GM19468 (cell line): ENCODE results near the gene TGFA.

Experiments used
- ATAC-seq: cut with Tn5 transposase; IDR thresholded peaks from one replicate; pipeline ENCODE4 v1.9.1; 2021; ENCODE audit warnings: mild to moderate bottlenecking, moderate library complexity, moderate number of reproducible peaks; ENCODE audit not compliant: unreplicated experiment; ENCODE audit errors: extremely low read depth

TGFA gene

DNA sequence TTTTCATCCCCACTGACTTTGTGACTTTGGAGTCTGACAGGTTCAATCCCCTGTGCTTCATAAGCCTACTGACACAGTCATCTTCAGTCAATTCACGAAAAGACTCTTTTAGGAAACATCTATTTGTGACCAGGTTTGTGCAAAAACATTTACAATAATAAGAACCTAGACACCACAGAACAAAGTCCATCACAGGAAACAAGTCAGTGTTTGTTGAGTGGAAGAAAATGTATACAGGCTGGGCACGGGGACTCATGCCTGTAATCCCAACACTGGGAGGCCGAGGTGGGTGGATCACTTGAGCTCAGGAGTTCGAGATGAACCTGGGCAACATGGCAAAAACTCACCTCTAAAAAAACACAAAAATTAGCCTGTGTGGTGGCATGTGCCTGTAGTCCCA, 49.7 kb downstream of the TGFA start:
- no peak for ATAC-seq

DNA sequence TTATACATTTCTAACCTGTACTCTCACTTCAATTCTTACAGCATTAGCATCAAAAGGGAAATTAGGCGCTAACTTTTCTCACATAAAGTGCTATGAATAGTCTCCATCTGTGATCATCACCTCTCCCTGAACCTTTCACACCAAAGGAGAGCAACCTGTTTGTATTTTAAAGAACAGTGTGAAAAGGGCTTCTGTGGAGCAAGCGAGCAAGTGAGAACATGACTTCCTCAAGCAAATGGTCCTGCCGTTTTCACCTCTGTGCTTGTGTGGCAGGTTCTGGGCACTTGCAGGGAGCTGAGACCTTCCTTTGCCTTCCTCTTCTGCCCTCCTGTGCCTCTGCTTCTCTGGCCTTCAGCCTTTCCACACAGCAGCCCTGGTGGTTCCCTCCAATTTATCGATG, 51.9 kb downstream of the TGFA start:
- ATAC-seq, result no peak

DNA sequence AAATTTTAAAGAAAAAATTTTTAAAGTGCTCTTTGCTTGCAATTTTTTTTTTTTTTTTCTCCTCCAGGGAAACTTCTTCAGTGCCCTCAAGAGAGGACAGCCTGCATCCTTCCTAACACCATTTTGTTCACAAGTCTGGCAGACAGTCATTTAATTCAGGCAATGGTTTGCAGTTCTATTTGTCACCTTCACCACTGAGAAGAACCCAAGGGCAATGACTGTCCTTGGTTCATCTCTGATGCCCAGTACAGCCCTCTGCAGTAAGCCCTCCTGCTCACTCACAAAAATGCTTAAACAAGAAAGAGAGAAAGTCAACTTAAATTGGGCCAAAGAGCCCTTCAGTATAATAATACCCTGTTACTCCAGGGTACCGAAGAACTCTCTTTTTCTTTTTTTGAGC, 52.4 kb downstream of the TGFA start:
- no peak for ATAC-seq

DNA sequence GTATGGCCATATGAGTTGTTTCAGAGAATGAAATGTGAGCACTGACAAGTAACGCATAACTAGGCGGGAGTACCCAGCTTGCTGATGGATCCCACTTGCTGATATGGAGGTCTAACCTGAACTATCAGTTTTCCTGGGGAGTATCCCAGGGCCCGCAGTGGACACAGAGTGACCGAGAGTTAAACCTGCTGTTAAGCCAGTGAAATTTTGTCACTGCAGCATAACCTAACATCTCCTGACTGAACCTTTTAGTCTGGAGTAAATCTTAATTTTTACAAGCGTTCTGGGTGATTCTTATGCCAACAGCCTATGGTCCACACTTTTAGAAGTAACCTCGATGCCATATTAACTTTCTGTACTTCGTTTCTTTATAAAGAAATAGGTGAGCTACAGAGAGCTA, 54.4 kb downstream of the TGFA start:
- no peak for ATAC-seq

DNA sequence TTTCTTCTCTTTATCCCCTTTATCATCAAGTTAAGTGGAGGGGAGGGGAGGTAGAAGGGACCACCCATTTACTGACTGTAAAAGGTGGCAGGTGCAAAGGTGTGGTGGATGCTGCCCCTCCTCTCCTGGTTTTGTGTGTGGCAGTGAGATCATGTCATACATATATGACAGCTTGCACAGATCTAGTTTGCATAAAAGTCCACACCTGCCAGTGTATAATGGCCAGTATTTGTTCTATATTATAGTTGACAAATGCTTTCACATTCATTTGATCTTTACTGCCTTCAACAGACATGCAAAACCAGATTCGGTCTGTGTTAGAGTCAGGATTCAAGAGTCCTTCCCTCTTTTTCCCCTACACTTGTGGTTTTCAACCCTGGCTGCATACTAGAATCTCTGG, 55.1 kb downstream of the TGFA start:
- no peak for ATAC-seq

DNA sequence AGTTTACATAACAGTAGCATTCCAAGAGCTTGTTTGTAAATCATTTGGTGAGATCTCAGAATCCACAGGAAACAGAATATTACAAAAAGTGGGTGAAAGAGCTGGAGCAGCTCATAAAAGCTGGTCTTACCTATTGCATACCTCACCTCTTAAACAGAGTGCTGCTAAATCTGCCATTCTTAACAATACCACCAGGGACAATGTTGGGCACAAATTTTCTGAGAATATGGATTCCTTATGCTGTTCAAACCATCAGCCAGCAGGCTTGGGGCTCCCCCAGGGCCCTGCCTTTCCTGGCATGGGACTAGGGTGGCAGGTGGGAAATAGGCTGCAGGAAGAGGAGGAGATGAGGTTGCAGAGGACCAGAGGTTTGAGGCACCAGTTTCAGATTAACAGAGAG, 55.6 kb downstream of the TGFA start:
- no peak for ATAC-seq

DNA sequence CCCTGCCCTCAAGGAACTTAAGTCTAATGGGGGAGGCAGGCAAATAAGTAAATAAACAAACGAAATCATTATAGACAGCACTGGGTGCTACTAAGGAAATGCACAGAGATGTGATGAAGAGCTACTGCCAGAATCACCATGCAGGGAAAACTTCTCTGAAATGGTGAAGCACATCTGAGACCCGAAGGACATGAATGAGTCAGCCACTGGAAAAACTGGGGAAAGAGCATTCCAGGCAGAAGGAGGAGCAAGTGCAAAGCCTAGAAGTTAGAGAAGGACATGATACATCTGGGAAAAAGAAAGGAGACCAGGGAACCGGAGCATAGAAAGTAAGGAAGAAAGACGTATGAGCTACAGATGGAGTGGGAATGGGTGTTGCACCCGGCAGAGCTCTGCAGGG, 56.8 kb downstream of the TGFA start:
- ATAC-seq, result no peak

DNA sequence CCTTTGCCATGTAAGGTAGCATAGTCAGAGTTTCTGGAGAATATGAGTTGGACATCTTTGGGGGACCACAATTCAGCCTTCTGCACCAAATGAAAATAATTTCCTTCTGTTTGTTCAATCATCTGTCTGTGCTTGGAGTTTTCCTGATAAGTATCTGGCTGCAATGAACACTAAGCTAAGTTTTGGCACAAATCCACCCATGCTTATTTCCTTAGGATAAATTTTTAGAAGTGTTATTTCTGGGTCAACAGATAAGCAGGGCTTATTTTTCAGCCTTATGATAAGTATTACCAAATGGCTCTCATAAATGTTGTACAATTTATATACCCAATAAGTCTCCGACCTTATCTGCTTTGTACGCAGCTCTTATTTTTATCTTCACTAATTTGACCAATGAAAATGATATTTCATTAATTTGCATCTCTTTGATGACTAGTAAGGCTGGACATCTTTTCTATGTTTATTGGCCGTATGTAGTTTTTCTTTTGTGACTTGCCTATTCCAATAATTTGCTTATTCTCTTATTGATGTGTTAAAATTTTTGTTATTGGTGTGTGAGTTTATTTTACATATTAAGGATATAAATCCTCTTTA, 59.2 kb downstream of the TGFA start:
- no peak for ATAC-seq

DNA sequence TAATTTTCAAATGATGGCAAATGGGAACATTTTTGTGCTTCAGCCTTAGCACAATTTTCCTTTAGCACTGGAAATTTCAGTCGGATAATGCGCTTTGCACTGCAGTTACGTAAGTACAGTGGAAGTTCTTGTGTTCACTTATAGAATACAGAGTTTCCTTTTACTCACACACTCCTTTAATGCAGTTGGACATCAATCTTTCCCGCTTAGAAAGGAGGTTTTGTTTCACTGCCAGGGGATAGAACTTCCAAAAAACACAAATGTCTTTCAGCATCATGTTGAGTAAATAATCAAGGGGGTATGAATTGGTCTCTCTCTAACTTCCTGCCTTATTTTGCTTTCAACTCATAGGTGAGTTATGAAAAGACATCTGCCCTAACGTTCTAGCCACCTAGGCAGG, 63.2 kb downstream of the TGFA start:
- no peak for ATAC-seq

DNA sequence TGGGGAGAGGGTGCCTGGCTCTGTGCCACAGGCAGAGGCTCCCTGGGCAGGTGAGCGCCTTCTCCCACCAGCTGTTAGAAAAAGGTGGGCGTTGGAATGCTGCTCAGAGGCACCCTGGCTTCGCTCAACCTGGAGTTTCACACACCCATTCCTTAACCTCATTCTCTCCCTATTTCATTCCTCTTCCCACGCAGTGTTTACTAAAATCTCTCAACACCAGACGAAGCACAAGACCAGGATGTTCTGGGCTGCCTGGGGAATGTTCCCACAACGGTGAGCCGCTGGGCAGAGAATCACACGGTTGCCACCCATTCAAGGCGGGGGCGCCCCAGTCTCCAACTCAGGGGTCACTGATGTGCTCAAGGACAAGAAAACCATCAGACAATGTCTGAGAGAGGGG, 64.5 kb downstream of the TGFA start:
- ATAC-seq, result no peak

DNA sequence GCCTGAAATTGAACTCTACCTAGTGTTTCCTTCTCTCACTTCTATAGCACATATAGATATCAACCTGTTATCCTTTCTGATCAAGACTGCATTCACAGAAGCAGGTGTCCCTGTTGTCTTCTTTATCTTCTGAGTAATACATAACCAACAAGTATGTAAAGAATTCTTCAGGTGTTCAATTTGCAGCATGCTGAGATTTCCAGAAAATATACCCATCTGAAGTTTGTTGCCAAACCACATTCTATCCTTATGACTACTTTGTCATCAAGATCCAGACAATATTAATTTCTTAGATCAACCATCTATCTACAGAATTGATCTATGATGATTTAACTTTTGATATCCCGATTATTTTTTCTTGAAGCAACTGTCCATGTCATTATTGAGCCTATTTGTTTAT, 69.5 kb downstream of the TGFA start:
- ATAC-seq, result no peak

DNA sequence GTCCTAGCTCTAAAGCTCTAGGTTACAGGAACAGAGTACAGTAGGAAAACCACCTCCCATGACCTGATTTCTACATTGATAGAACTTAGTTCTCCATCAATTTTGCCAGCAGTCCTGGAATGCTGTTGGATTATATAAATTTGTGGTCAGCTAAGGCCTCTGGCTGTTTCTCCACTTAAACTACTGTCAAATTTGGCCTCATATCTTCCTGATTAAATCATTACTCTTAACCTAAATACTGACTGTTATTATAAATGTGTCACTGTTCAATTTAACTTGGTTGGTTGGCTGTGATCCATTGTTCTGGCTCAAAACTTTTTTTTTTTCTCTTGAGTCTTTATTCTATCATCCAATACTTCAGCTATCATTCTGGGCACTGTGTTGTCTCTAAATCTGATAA, 71.2 kb downstream of the TGFA start:
- ATAC-seq, result no peak

DNA sequence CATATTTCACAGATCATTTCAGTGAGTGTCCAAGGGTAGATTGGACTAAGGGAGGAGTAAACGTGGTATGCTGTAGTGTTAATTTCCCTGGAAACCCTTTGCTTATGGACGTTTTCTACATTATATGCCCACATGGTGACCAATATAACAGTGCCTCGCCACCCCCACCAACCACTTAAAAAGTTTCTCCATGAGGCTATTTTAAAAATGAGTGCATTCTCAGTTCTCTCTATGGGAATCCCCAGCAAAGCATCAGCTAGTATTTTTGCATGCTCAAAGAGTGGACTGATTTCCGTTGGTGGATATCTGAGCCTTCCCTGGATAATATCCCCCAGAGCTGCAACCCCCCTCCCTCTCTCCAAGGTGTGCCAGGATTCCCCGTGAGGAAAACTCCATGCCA, 73.2 kb downstream of the TGFA start:
- ATAC-seq, result no peak

DNA sequence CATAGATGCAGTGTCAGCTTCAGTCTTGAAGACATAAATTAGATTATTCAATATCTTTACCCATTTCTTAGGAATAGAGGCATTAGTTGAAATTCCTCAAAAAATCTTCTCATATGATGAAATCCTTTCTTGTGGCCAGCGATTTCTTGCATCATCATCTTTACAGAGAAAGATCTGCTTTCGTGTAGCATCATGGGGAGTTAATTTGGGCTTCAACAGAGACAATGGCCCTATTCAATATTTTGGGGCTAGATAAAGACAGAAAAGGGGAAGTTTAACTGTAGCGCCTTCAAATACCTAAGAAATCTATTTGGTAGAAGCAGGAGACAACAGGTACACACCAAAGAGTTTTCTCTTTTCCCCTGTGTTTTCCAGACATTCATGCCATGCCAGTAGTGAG, 73.8 kb downstream of the TGFA start:
- ATAC-seq, result no peak

DNA sequence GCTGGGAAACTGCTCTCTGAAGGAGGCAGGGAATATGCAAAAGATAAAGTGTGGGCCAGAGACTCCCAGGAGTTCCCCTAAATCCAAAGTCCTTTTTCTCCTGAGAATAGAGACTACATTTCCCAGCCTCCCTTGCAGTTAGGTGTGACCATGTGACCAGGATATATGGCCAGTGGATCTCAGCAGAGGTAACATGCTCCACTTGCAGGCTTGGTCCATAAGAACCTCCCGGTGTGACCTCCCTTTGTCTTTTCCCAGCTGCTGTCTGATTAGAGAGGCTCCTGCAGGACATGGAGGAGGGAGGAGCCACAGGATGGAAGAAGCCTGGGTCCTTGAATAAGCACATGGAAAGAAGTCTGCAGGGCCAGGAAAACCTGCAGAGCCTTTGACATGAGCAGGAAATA, 76.2 kb downstream of the TGFA start:
- no peak for ATAC-seq

DNA sequence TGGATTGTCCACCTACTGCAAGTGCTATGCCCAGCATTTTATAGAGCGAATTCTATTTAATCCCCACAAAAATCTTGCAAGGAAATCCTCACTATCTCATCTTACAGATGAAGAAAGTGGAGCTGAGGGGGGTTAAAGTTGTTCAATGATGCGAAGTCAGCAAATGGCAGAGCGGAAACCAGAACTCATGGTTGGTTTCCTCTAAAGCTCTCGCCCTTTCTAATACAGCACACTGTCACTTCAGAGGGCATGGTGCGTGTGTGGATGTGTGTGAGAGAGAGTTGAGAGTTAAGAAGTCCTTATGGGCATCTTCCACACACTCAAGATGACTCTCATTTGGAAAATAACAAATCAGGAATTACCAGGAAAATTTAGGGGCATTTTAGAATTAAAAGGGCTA, 78.4 kb downstream of the TGFA start:
- no peak for ATAC-seq

DNA sequence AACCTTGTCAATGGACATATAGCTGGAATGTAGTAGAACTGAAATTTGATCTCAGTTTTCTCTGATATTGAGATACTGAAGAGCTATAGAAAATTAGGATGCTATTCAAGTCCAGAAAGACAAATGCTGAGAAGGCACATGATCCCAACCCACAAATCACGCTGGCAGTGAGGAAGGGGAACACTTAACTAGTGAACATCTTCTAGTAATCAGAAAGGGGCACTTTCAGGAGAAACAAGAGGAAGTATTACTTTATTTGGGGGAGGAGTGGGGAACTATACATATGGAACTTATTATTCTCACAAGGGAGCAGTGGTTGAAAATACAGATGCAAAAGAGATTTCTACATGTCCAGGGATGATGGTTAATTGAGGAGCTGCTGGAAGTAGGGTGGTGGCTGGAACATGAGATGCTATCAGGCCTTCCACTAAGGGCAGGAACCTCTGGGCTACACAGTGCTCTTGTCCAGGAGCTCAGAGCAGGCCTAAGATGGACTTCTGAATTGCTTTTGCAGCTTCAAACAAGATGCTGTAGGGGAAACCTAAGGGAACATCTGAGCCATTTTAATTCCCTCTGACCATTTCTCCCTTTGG, 79.3 kb downstream of the TGFA start:
- no peak for ATAC-seq

DNA sequence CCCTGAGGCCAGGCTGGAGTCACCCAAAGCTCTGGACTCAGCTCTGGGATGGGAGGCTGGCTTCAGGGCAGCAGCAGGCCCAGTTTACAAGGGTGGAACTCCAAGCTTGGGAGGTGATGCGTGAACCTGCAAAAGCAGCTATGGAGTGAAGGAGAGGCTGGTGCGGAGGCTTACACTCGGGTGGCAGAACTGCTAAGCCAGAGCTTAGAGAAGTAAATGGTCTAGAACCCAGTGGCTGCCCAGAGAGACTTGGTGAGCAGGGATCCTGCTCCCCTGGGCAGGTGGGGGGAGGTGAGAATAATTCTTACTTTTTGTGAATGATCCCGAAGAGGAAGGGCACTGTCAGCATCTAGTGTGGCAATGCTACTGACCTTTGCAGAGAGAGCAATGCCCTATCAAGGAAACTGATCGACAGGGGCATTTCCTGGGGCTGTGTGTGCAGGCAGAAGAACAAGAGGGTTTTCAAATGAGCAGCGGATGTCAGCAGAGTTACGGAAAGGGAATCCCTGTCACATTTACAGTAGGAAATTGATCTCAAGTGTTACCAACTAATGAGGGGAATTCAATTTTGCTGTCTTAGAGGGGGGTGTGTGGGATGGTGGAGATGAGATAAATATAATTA, 80.4 kb downstream of the TGFA start:
- no peak for ATAC-seq

DNA sequence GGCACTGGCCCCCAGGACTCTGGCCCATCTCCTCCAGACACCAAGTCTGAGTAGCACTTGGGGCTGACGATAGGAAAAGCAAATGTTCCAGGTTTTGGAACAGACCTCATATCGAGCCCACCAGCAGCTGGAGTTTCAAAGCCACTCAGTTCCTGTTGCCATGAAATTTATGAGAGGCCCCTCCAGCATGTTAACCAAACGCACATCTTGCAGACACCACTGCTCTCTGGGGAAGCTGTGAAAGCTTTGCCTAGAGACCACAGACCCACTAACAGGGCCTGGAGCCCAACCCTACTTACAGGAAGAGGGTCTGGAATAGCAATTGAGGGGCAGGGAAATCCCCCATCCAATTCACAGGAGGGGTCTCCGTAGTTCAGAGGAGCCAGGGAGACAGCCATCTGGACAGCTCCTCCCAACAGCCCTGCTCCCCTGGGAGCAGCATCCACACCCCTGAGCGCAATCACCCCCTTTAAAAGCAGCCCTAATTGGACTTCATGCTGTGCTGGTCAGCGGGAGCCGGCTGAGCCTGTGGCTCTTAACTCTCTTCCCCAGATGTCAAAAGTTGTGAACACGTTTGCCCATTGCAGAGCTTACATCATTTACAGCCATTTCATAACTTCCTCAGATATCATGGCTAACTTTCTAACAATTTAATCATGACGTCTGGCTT, 81.3 kb downstream of the TGFA start:
- ATAC-seq, result no peak

DNA sequence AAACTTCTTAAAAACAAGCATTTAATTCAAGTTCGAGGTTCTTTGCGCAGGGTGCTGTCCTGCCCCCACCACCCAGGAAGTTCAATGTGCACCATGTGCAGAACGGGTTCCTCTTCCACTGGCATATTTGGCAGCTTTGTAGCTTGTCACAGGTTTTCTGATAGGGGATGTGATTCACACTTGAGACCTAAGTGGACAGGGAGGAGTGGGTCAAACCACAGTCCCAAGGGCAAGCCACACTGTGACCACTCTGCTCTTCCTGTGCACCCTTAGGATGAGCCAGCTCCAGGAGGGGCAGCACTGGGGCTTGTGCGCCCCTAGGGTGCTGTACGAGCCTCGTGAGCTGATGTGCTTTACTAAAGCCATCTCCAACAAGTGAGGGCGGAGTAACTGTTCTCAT, 82.5 kb downstream of the TGFA start:
- no peak for ATAC-seq

DNA sequence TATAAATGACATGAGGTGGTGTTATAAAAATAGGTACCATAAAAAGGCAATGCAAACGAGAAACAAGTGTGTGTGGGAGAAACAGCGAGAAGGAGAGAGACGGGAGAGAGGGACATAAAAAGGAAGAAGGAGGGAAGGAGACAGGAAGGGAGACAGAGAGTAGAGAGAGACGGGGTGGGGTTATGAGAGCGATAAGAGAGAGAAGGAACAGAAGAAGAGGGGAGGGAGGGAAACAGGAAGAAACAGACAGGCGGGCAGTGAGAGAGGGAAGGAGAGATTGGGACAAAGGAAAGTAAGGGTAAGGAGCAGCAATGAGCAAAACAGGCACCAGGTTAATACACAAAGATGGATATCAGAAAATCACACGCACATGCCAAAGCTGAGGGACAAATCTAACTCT, 83.7 kb downstream of the TGFA start:
- no peak for ATAC-seq

DNA sequence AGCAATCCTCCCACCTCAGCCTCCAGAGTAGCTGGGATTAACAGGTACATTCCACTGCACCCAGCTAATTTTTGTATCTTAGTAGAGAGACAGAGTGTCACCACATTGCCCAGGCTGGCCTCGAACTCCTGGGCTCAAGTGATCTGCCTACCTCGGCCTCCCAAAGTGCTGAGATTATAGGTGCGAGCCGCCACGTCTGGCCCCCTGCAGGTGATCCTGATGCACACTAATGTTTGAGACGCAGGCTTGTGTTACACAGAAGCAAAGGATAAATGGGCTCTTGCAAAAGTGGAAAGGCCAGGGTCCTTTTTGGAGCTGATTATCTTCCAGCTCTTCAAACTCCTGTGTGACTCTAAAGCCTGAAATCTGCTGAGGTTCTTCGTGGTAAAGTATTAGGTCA, 84.2 kb downstream of the TGFA start:
- ATAC-seq, result no peak
